Lung (tissue), 12 donors: Measurements from ENCODE around the gene CFAP45. TPM values are rescaled to one million over a fixed set of nuclear protein-coding genes. Genes with fewer than 3 reads are reported as not detected.

Experiments
- ATAC-seq: fragments of 200-7000 bp; cut with Tn5 transposase; one replicate; pipeline ENCODE4 v1.9.1; 2020; ENCODE audit warnings: moderate number of reproducible peaks; ENCODE audit not compliant: insufficient read depth, low FRiP score
- DNase-seq, 3 donors: peaks; one replicate each; pipeline ENCODE4 v3.0.0-alpha.2; 2013 to 2017
- H3K27ac ChIP-seq, 2 donors: one replicate each; pipeline ENCODE4 v1.5.1; 2013; ENCODE audit warnings: mild to moderate bottlenecking in 2 of 2, moderate library complexity in 2 of 2, control low read depth in 1 of 2, inconsistent platforms in 1 of 2, low read depth in 1 of 2, low read length in 1 of 2
- H3K27me3 ChIP-seq, 3 donors: one replicate each; pipeline ENCODE4 v1.5.1; 2013; ENCODE audit warnings: low read length in 2 of 3; ENCODE audit not compliant: control insufficient read depth in 3 of 3, insufficient read depth in 3 of 3
- H3K36me3 ChIP-seq, 4 donors: one replicate each; pipeline ENCODE4 v1.5.1; 2013; ENCODE audit warnings: low read length in 4 of 4, mild to moderate bottlenecking in 1 of 4, moderate library complexity in 1 of 4; ENCODE audit not compliant: control insufficient read depth in 4 of 4, insufficient read depth in 4 of 4
- H3K4me1 ChIP-seq, 5 donors: one replicate each; pipeline ENCODE4 v1.5.1; 2013; ENCODE audit warnings: low read length in 5 of 5, mild to moderate bottlenecking in 2 of 5, moderate library complexity in 1 of 5; ENCODE audit not compliant: control insufficient read depth in 5 of 5, insufficient read depth in 5 of 5
- H3K4me3 ChIP-seq: one replicate; pipeline ENCODE4 v1.5.1; 2013; ENCODE audit warnings: mild to moderate bottlenecking, control low read depth, moderate library complexity
- H3K9ac ChIP-seq, 2 donors: one replicate each; pipeline ENCODE4 v1.5.1; 2013; ENCODE audit warnings: low read length in 2 of 2, control low read depth in 1 of 2; ENCODE audit not compliant: insufficient read depth in 1 of 2
- H3K9me3 ChIP-seq, 4 donors: one replicate each; pipeline ENCODE4 v1.5.1; 2013; ENCODE audit warnings: low read length in 3 of 4, mild to moderate bottlenecking in 1 of 4, moderate library complexity in 1 of 4; ENCODE audit not compliant: control insufficient read depth in 4 of 4, insufficient read depth in 3 of 4
- WGBS, 2 donors: extraction: QIAGEN DNeasy Blood & Tissue Kit; methylation state at CpG; one replicate each; pipeline ENCODE4 v1.1.7; 2013; 5-methylcytosine and 5-hydroxymethylcytosine counted together
- polyA plus RNA-seq, 2 donors: library from polyadenylated mRNA; stranded (reverse); fragments of 200-250 nt; gene quantifications; one replicate each; pipeline ENCODE4 v1.2.1, GENCODE V29; 2013
- total RNA-seq, 2 donors: library from RNA; depleted of rRNA in 1 of 2; stranded (reverse); fragments of >200 nt in 1 of 2; gene quantifications; one replicate each; pipeline ENCODE4 v1.2.1, GENCODE V29; 2014 to 2021
- TF ChIP-seq, protein P1 (sequence below): IDR thresholded peaks from 2 replicates; pipeline ENCODE4 v1.5.1; 2012; ENCODE audit warnings: mild to moderate bottlenecking; ENCODE audit errors: control extremely low read depth, extremely low read depth
- donor health status: control.
- donor health status: control.
- donor health status: Bipolar disorder and iron deficiency.
- donor health status: healthy.
- donor health status: DM: yes; HTN: yes; CAD: no.

CFAP45 gene
- total and polyA plus RNA-seq, 4 donors, result 9.4 to 29.5 (median 13.1) TPM

- no peak overlapping the region for H3K27ac ChIP-seq
- WGBS, 2 donors, result 88 to 97% methylated on average over 3 of the region's 3 CpGs
- no peak for DNase-seq
- no peaks in the 10 kb centered on the region for H3K27me3 ChIP-seq
- H3K36me3 ChIP-seq, result no peaks in the 10 kb centered on the region
- H3K9ac ChIP-seq, result no peak overlapping the region
- no peak for ATAC-seq
- TF ChIP-seq, protein P1, sequence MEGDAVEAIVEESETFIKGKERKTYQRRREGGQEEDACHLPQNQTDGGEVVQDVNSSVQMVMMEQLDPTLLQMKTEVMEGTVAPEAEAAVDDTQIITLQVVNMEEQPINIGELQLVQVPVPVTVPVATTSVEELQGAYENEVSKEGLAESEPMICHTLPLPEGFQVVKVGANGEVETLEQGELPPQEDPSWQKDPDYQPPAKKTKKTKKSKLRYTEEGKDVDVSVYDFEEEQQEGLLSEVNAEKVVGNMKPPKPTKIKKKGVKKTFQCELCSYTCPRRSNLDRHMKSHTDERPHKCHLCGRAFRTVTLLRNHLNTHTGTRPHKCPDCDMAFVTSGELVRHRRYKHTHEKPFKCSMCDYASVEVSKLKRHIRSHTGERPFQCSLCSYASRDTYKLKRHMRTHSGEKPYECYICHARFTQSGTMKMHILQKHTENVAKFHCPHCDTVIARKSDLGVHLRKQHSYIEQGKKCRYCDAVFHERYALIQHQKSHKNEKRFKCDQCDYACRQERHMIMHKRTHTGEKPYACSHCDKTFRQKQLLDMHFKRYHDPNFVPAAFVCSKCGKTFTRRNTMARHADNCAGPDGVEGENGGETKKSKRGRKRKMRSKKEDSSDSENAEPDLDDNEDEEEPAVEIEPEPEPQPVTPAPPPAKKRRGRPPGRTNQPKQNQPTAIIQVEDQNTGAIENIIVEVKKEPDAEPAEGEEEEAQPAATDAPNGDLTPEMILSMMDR, result no peak
- peaks cover 0 to 6% (median 4%) of the 10 kb centered on the region in 5 donors for H3K4me1 ChIP-seq
- no peak overlapping the region for H3K4me3 ChIP-seq
- H3K9me3 ChIP-seq, result peaks cover 0 to 2% (median 0%) of the 10 kb centered on the region in 4 donors
These were observed 20.8 kb downstream of the CFAP45 start for GRCh38 chr1:159879136-159879535.

DNA sequence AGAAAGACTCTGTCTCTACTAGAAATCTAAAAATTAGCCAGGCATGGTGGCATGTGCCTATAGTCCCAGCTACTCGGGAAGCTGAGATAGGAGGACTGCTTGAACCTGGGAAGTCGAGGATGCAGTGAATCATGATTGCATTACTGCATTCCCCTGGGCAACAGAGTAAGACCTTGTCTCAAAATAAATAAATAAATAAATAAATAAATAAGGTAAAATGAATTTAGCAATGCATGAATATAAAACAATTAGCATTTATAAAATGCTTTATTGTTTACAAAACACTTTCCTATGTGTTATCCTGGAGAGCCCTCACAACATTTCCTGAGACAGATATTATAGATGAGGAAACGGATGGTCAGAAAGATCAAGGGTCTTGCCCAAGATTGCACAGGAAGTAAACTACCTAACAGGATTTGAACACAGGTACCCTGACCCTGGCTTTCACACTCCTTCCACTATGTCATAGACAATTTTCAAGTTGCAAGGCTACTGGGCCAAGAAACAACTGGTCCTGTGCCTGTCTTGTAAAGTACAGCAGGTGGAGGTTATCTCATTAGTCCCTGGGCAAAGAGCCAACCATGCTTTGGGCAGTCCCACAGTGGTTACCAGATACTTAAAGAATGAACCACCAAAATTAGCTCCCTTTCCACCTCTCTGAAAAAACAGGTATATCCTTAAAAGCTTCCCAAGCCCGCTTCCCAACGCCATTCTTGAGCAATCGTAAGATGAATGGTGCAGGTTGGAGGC, 22.1 kb downstream of the CFAP45 start:
- 88 to 89% methylated on average over 6 of the region's 6 CpGs for WGBS, 2 donors
- ATAC-seq, result no peak
- peaks cover 0 to 2% (median 0%) of the 10 kb centered on the region in 4 donors for H3K9me3 ChIP-seq
- no peak overlapping the region for H3K9ac ChIP-seq
- TF ChIP-seq, protein P1, result no peak
- peaks cover 0 to 6% (median 4%) of the 10 kb centered on the region in 5 donors for H3K4me1 ChIP-seq
- no peaks in the 10 kb centered on the region for H3K27me3 ChIP-seq
- DNase-seq, result no peak
- no peak overlapping the region for H3K27ac ChIP-seq
- H3K4me3 ChIP-seq, result no peak overlapping the region
- no peaks in the 10 kb centered on the region for H3K36me3 ChIP-seq

GRCh38 chr1:159873530-159874143, 26.3 kb downstream of the CFAP45 start:
- Histone ChIP-seq H3K9me3 (peaks cover 0 to 2% (median 0%) of the 10 kb centered on the region in 4 donors), H3K4me1 (no peaks in the 10 kb centered on the region), H3K4me3 (no peak overlapping the region), H3K27me3 (no peaks in the 10 kb centered on the region), H3K27ac (no peak overlapping the region), H3K36me3 (no peaks in the 10 kb centered on the region), H3K9ac (no peak overlapping the region)
- TF ChIP-seq, protein P1, result no peak
- 92 to 94% methylated on average over 4 of the region's 4 CpGs for WGBS, 2 donors
- ATAC-seq, result no peak
- DNase-seq, result no peak
